Measurements from ENCODE around the gene NEGR1. TPM values are rescaled to one million over a fixed set of nuclear protein-coding genes. Genes with fewer than 3 reads are reported as not detected.

NEGR1 gene
- total and polyA plus RNA-seq, 4 donors = 0.08 to 0.14 (median 0.12) TPM; not detected in 1

DNA sequence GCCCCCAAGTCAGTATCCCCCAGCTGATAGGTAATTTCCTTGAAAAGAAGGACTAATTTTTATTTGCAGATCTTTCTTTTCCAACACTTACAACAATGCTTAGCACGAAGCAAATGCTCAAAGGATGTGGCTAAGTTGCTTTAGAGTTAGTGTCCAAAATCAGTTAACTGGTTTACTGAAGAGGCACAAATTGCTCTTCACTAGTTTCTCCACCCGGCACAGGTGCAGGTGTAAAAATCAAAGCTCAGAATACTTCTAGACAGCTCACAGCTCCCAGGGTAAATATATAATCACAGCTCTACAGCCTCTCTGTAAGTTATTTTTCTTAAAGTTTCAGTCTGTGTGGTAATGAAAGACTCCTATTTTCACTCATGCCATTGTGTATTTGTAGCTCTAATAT is 361.8 kb downstream of the NEGR1 start:
- TF ChIP-seq, protein P1, sequence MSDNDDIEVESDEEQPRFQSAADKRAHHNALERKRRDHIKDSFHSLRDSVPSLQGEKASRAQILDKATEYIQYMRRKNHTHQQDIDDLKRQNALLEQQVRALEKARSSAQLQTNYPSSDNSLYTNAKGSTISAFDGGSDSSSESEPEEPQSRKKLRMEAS (IDR thresholded peaks at IDR 0.05) = no peak
- TF ChIP-seq FOXA2 (IDR thresholded peaks at IDR 0.05) = no peak
- TF ChIP-seq, protein P2, sequence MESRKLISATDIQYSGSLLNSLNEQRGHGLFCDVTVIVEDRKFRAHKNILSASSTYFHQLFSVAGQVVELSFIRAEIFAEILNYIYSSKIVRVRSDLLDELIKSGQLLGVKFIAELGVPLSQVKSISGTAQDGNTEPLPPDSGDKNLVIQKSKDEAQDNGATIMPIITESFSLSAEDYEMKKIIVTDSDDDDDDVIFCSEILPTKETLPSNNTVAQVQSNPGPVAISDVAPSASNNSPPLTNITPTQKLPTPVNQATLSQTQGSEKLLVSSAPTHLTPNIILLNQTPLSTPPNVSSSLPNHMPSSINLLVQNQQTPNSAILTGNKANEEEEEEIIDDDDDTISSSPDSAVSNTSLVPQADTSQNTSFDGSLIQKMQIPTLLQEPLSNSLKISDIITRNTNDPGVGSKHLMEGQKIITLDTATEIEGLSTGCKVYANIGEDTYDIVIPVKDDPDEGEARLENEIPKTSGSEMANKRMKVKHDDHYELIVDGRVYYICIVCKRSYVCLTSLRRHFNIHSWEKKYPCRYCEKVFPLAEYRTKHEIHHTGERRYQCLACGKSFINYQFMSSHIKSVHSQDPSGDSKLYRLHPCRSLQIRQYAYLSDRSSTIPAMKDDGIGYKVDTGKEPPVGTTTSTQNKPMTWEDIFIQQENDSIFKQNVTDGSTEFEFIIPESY (IDR thresholded peaks at IDR 0.05) = no peak
- TF ChIP-seq, protein P3, sequence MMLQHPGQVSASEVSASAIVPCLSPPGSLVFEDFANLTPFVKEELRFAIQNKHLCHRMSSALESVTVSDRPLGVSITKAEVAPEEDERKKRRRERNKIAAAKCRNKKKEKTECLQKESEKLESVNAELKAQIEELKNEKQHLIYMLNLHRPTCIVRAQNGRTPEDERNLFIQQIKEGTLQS (IDR thresholded peaks at IDR 0.05) = no peak
- TF ChIP-seq HNF4A (conservative IDR thresholded peaks at IDR 0.05) = no peak
- TF ChIP-seq TAF1 (conservative IDR thresholded peaks at IDR 0.05) = no peak
- TF ChIP-seq, protein P4, sequence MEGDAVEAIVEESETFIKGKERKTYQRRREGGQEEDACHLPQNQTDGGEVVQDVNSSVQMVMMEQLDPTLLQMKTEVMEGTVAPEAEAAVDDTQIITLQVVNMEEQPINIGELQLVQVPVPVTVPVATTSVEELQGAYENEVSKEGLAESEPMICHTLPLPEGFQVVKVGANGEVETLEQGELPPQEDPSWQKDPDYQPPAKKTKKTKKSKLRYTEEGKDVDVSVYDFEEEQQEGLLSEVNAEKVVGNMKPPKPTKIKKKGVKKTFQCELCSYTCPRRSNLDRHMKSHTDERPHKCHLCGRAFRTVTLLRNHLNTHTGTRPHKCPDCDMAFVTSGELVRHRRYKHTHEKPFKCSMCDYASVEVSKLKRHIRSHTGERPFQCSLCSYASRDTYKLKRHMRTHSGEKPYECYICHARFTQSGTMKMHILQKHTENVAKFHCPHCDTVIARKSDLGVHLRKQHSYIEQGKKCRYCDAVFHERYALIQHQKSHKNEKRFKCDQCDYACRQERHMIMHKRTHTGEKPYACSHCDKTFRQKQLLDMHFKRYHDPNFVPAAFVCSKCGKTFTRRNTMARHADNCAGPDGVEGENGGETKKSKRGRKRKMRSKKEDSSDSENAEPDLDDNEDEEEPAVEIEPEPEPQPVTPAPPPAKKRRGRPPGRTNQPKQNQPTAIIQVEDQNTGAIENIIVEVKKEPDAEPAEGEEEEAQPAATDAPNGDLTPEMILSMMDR (IDR thresholded peaks at IDR 0.05; ENCODE audit: low read depth, low read length, missing input control) = no peak
- no peak for TF ChIP-seq RAD21 (IDR thresholded peaks at IDR 0.05)
- TF ChIP-seq RXRA (IDR thresholded peaks at IDR 0.05) = no peak
- TF ChIP-seq JUND (IDR thresholded peaks at IDR 0.05) = no peak
- TF ChIP-seq GABPA (IDR thresholded peaks at IDR 0.05 in 1 of 2, conservative IDR thresholded peaks at IDR 0.05 in 1 of 2) = no peak
- no peak for TF ChIP-seq NR2F2 (IDR thresholded peaks at IDR 0.05)
- TF ChIP-seq FOXA1 (IDR thresholded peaks at IDR 0.05) = no peak
- TF ChIP-seq EGR1 (IDR thresholded peaks at IDR 0.05; ENCODE audit: low read depth in 2 of 2) = no peak
- TF ChIP-seq HNF4G (IDR thresholded peaks at IDR 0.05) = no peak
- no peak for TF ChIP-seq YY1 (IDR thresholded peaks at IDR 0.05)
- TF ChIP-seq, protein P5, sequence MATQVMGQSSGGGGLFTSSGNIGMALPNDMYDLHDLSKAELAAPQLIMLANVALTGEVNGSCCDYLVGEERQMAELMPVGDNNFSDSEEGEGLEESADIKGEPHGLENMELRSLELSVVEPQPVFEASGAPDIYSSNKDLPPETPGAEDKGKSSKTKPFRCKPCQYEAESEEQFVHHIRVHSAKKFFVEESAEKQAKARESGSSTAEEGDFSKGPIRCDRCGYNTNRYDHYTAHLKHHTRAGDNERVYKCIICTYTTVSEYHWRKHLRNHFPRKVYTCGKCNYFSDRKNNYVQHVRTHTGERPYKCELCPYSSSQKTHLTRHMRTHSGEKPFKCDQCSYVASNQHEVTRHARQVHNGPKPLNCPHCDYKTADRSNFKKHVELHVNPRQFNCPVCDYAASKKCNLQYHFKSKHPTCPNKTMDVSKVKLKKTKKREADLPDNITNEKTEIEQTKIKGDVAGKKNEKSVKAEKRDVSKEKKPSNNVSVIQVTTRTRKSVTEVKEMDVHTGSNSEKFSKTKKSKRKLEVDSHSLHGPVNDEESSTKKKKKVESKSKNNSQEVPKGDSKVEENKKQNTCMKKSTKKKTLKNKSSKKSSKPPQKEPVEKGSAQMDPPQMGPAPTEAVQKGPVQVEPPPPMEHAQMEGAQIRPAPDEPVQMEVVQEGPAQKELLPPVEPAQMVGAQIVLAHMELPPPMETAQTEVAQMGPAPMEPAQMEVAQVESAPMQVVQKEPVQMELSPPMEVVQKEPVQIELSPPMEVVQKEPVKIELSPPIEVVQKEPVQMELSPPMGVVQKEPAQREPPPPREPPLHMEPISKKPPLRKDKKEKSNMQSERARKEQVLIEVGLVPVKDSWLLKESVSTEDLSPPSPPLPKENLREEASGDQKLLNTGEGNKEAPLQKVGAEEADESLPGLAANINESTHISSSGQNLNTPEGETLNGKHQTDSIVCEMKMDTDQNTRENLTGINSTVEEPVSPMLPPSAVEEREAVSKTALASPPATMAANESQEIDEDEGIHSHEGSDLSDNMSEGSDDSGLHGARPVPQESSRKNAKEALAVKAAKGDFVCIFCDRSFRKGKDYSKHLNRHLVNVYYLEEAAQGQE (IDR thresholded peaks at IDR 0.05) = no peak
- no peak for TF ChIP-seq SP1 (IDR thresholded peaks at IDR 0.05)
- H3K9ac ChIP-seq (ENCODE audit: low read depth in 1 of 2, low read length in 2 of 2) = no peak overlapping the region
- 58% methylated on average over 2 of the region's 2 CpGs for WGBS
- H3K27ac ChIP-seq (ENCODE audit: low read depth in 1 of 2, low read length in 2 of 2) = no peak overlapping the region
- H3K27me3 ChIP-seq (ENCODE audit: control insufficient read depth in 4 of 4, insufficient read depth in 4 of 4, low read length in 3 of 4) = no peaks in the 10 kb centered on the region
- DNase-seq (ENCODE audit: low spot score) = no peak
- no peaks in the 10 kb centered on the region for H3K36me3 ChIP-seq (ENCODE audit: control insufficient read depth in 4 of 4, insufficient read depth in 3 of 4, low read depth in 1 of 4, low read length in 3 of 4)
- H3K4me3 ChIP-seq (ENCODE audit: low read depth in 1 of 3, low read length in 3 of 3) = no peak overlapping the region
- peaks cover 0 to 23% (median 15%) of the 10 kb centered on the region in 4 donors for H3K4me1 ChIP-seq (ENCODE audit: control insufficient read depth in 4 of 4, insufficient read depth in 4 of 4, low read length in 3 of 4)
- H3K9me3 ChIP-seq (ENCODE audit: control insufficient read depth in 4 of 4, low read length in 3 of 4) = no peaks in the 10 kb centered on the region
